GM18505 (cell line): ENCODE measurements around the gene GPC6.
A peak's percentile ranks its signal among the peaks of the same experiment; 100 is the strongest.

Source experiments
- ATAC-seq: cut with Tn5 transposase; IDR thresholded peaks from one replicate; pipeline ENCODE4 v1.9.1; 2021; ENCODE audit not compliant: unreplicated experiment
- POLR2A ChIP-seq: IDR thresholded peaks from 4 replicates; pipeline ENCODE4 v1.6.1; 2011; ENCODE audit warnings: borderline replicate concordance; ENCODE audit not compliant: insufficient read depth, insufficient read length; ENCODE audit errors: extremely low read depth

The GPC6 gene

GRCh38 chr13:93751117-93751516 is 524.5 kb downstream of the GPC6 start:
- TF ChIP-seq POLR2A = no peak
- ATAC-seq = peak; percentile 55

- no peak for ATAC-seq
- no peak for TF ChIP-seq POLR2A
Measured at GRCh38 chr13:93752541-93752940, 525.9 kb downstream of the GPC6 start.

GRCh38 chr13:93753639-93754038 is 527.0 kb downstream of the GPC6 start:
- no peak for ATAC-seq
- TF ChIP-seq POLR2A = no peak

GRCh38 chr13:93755341-93755740 is 528.7 kb downstream of the GPC6 start:
- no peak for ATAC-seq
- no peak for TF ChIP-seq POLR2A

GRCh38 chr13:93758575-93758974 is 532.0 kb downstream of the GPC6 start:
- no peak for TF ChIP-seq POLR2A
- no peak for ATAC-seq

GRCh38 chr13:93762708-93763426 is 536.3 kb downstream of the GPC6 start:
- no peak for TF ChIP-seq POLR2A
- ATAC-seq = no peak

- no peak for TF ChIP-seq POLR2A
- ATAC-seq = no peak
Measured at GRCh38 chr13:93765062-93765461, 538.5 kb downstream of the GPC6 start.

- TF ChIP-seq POLR2A = no peak
Measured at GRCh38 chr13:93765811-93766210, 539.2 kb downstream of the GPC6 start.

GRCh38 chr13:93766719-93767118 is 540.1 kb downstream of the GPC6 start:
- ATAC-seq = no peak
- no peak for TF ChIP-seq POLR2A

More at GRCh38 chr13:93765811-93766210, 539.2 kb downstream of the GPC6 start:
- ATAC-seq = no peak

GRCh38 chr13:93767180-93767916 is 540.7 kb downstream of the GPC6 start:
- ATAC-seq = no peak
- TF ChIP-seq POLR2A = no peak

- TF ChIP-seq POLR2A = no peak
- ATAC-seq = no peak
Measured at GRCh38 chr13:93767917-93768409, 541.4 kb downstream of the GPC6 start.

GRCh38 chr13:93769101-93769500 is 542.5 kb downstream of the GPC6 start:
- TF ChIP-seq POLR2A = no peak
- no peak for ATAC-seq

GRCh38 chr13:93769607-93770006 is 543.0 kb downstream of the GPC6 start:
- no peak for ATAC-seq
- no peak for TF ChIP-seq POLR2A

GRCh38 chr13:93771227-93771626 is 544.6 kb downstream of the GPC6 start:
- no peak for TF ChIP-seq POLR2A

GRCh38 chr13:93771782-93772181 is 545.2 kb downstream of the GPC6 start:
- TF ChIP-seq POLR2A = no peak
- ATAC-seq = no peak

More at GRCh38 chr13:93771227-93771626, 544.6 kb downstream of the GPC6 start:
- ATAC-seq = no peak

GRCh38 chr13:93774506-93774905 is 547.9 kb downstream of the GPC6 start:
- TF ChIP-seq POLR2A = no peak
- ATAC-seq = no peak
